GM18526 (cell line): Measurements from ENCODE around the gene SLC17A9.

Source experiments
- POLR2A ChIP-seq: IDR thresholded peaks from 3 replicates; pipeline ENCODE4 v1.6.1; 2011; ENCODE audit not compliant: insufficient read length; ENCODE audit errors: extremely low read depth

The SLC17A9 gene

GRCh38 chr20:62989201-62989601 lies 36.7 kb downstream of the SLC17A9 start:
- no peak for TF ChIP-seq POLR2A

GRCh38 chr20:62990306-62990825 lies 37.9 kb downstream of the SLC17A9 start:
- no peak for TF ChIP-seq POLR2A

DNA sequence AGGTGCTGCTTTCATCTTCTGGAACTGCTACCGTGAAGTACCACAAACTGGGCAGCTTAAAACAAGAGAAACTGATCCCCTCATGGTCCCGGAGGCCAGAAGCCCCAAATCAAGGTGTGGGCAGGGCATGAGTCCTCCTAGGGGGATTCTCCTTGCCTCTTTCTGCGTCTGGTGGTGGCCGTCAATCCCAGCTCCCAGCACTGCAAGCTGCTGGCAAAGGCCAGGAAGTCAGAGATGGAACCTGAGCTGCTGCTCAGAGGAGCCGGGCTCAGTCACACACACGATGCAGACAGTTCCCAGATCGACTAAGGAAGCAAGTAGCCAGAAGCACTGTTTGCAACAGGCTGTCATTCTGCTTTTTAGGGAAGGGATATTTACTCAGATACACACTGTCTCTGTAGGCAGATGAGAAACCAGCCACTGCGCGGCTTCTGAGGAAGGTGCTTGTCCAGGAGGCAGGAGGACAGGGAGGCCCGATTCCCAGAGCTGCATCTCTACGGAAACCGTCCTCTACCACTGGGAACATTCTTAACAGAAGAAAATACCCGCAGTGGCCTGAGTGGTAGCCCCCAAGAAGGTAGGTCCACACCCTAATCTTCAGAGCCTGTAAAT lies 38.8 kb downstream of the SLC17A9 start:
- no peak for TF ChIP-seq POLR2A

DNA sequence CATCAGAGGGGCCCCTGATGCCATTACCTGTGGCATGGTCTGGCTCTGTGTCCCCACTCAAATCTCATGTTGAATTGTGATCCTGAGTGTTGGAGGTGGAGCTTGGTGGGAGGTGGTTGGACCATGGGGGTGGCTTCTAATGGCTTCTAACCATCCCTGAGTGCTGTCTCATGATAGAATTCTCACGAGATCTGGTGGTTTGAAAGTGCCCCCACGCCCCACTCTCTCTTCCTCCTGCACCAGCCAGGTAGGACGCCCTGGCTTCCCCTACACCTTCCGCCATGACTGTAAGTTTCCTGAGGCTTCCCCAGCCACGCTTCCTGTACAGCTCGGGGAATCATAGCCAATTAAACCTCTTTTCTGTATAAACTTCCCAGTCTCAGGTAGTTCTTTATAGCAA lies 39.4 kb downstream of the SLC17A9 start:
- no peak for TF ChIP-seq POLR2A

DNA sequence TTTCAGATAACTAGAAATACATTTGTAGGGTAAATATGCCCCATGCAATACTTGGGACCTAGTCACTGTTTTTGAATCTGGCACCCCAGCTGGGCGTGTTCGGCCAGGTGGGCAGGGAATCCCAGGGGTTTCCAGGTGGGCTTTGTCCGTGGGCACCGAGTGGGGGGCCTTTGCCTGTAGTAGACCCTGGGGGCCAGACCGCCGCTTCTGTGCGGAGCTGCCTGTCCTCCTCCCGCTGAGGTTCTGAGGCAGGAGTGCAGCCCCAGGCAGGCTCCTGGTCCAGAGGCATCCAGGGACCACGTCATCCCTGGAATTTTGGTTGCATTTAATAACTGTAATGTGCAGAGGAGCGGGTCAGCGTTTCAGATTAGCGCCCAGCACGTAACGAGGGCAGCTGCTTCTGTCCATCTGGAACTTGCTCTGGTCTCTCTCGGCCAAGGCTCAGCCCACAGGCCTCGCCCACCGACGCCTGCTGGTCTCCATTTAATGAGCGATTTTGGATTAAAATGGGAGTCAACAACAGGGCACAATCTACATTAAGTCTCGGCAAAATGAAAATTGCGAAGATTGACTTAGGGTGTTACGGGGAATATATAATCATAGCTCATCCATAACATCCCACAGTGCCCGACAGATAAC lies 41.5 kb downstream of the SLC17A9 start:
- TF ChIP-seq POLR2A: no peak

GRCh38 chr20:62994869-62995281 lies 42.4 kb downstream of the SLC17A9 start:
- no peak for TF ChIP-seq POLR2A

DNA sequence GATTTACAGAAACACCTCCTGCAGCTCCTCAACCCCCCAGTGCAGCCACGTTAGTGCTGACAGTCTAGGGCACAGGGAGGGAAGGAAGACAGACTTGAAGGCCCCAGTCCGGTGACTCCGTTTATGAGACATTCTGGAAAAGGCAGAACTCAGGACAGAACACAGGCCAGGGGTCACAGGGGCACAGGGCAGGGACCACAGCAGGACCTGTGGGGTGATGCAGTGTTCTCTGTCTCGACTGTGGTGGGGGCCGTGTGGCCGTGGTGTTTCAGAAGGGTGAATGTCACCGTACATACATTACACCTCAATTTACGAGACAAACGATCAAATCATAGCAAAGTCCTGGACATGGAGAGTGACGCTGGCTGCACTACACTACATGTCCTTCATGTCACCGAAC lies 43.0 kb downstream of the SLC17A9 start:
- TF ChIP-seq POLR2A: no peak

GRCh38 chr20:62995898-62996595 lies 43.5 kb downstream of the SLC17A9 start:
- no peak for TF ChIP-seq POLR2A

- TF ChIP-seq POLR2A: no peak
Measured at GRCh38 chr20:62996596-62996982, 44.1 kb downstream of the SLC17A9 start.

DNA sequence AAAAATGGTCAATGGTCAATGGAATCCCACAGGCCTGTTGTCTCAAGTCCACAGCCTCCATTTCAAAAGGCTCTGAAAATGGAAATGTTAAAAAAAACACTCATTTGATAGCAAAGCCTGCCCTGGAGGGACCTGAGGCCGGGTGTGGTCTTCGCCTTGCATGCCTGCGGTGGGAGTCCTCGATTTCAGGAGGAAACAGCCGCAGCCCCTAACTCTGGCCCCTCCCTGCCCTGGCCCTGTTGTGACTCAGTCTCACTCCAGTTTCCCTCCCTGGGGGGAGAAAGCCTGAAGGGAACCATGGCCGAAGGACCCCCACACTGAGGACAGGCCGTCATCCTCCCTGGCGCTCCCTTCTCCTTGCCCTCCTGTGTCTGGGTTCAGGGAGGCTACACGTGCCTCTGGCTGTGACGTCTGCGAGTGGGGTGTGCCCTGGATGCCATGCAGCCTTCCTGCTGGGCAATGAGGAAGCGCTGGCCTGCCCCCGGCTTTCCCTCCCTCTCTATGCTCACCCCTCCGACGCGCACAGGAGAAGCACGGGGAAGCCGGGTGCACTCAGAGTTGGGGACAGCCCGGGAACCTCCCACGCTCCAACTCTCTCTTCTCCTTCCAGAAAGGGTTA lies 45.0 kb downstream of the SLC17A9 start:
- no peak for TF ChIP-seq POLR2A

- no peak for TF ChIP-seq POLR2A
Measured at GRCh38 chr20:62998449-62998848, 45.9 kb downstream of the SLC17A9 start.

- TF ChIP-seq POLR2A: no peak
Measured at GRCh38 chr20:62999580-62999979, 47.1 kb downstream of the SLC17A9 start.

DNA sequence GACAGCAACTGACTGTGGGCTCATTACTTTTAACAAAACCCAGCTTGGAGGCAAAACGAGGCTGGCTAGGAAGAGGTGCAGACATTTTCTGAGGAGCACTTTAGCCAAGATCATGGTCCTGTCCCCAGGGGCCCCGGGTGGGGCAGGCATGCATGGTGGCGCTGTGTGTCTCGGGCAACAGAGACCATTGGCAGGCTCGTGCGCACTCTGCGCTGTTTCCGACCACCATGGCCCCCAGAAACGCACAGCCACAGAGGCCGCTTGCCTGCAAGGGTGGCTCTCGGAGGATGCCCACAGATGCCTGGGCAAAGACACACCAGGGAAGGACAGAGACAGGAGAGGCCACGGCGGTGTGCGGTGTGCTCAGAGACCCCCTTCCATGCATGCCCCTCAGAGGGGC lies 47.5 kb downstream of the SLC17A9 start:
- no peak for TF ChIP-seq POLR2A

- no peak for TF ChIP-seq POLR2A
Measured at GRCh38 chr20:63000958-63001357, 48.4 kb downstream of the SLC17A9 start.

- TF ChIP-seq POLR2A: no peak
Measured at GRCh38 chr20:63002511-63002910, 50.0 kb downstream of the SLC17A9 start.

DNA sequence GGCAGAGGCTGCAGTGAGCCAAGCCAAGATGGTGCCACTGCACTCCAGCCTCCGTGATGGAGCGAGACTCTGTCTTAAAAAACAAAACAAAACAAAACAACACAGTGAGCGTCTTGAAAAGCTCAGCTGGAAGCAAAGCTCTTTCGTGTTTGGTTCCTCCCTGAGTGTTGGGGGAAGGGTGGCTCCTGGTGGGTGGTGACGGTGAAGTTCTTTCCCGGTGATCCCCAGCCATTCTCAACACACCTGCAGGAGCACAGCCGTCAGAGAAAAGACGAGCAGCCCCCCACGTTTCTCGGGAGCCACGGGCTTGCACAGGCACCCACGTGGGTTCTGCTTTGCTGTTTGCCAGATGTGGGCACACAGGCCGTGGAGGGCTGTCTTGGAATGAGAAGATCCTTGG lies 51.0 kb downstream of the SLC17A9 start:
- TF ChIP-seq POLR2A: no peak

DNA sequence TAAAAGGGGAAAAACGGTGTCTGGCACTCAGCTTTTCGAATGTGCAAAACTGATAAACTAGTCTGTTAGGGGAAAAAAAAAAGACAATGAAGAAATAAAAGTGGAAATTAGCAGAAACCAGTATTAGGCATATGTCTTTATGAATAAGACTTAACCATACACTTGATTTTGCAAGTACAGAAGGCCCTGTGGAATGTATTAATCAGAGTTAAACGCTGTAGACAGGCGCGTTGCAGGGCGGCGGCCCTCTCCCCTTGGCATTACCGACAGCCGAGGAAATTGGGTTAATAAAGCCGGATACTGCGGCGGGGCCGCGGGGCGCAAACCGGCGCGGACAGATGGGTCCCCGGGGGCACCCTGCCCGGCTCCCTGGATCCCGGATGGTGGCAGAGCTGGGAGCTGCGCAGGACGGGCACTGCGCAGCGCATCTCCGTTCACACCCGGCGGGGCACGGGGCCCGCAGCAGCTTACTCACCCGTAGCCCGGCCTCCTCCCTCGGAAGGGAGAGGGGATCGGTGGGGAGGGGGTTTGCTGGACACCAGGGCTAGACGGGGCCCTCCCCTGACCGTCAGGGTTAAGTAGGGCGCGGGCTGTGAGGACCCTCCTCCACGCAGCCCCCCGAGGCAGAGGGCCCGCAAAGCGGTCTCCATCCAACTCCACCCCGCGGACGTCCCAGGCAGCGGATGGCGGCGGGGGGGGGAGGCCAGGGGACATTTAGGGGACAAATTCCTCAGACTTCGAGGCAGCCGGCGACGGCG lies 52.3 kb downstream of the SLC17A9 start:
- TF ChIP-seq POLR2A: no peak
